NCI-H1105 (cell line): ENCODE measurements around the gene POTEJ.
"Not testable (repeated sequence)": the region's sequence is repeated elsewhere in the genome, so short reads cannot be mapped to it uniquely, and the experiment has no call there.

Experiments used
- DNase-seq: peaks from one replicate; lab custom pipeline; 2025; lab: John Stamatoyannopoulos, UW

POTEJ gene

DNA sequence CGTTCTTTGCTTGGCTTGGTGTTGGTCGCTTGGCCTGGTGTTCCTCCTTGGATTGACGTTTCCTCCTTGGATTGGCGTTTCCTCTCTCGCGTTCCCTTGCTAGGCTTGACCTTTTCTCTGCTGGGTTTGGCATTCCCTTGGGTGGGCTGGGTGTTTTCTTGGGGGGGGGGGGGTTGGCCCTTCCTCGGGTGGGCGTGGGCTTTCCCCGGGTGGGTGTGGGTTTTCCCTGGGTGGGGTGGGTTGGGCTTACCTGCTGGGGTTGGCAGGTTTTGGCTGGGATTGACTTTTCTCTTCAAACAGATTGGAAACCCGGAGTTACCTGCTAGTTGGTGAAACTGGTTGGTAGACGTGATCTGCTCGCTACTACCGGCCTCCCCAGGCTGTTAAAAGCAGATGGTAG, at the start of gene POTEJ:
POTEJ (plus strand) TSS at position 301 of the 400 bp plus-strand sequence; CDS start at position 394, 93 bp downstream.
- DNase-seq, result not testable (repeated sequence)

- DNase-seq, result not testable (repeated sequence)
Observed at GRCh38 chr2:130566165-130566564, 45.1 kb upstream of the POTEJ start.

GRCh38 chr2:130571929-130572328, 39.3 kb upstream of the POTEJ start:
- DNase-seq, result not testable (repeated sequence)

DNA sequence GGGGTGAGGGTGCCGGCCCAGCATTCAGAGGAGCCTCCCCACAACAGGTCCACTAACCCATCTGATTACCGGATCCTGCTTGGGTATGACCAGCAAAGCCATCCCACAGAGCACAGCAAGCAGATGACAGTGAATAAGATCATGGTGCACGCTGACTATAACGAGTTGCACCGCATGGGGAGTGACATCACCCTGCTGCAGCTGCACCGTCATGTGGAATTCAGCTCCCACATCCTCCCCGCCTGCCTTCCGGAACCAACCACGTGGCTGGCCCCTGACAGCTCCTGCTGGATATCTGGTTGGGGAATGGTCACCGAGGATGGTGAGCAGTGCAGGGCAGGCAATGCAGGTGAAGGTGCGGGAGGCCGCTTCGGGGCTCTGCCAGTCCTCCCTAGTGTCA, 37.0 kb upstream of the POTEJ start:
- DNase-seq, result not testable (repeated sequence)

GRCh38 chr2:130576209-130576784, 34.9 kb upstream of the POTEJ start:
- DNase-seq, result not testable (repeated sequence)

DNA sequence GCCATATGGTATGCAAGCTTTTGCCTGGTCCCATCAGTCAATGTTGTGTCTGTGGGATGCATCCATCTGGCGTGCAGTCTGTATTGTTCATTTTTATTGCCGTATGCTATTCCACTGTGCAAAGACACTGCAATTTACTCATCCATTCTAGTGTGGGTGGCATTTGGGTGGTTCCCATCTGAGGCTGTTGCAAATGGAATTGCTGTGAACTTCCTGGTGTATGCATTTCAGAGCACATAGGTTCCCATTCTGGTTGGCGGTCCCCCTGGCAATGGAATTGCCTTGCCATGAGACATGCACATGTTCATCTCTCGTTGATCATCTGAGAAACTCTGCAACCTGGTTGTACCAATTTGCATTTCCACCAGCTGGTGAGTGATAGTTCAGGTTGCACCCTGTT, 33.7 kb upstream of the POTEJ start:
- DNase-seq, result not testable (repeated sequence)

DNA sequence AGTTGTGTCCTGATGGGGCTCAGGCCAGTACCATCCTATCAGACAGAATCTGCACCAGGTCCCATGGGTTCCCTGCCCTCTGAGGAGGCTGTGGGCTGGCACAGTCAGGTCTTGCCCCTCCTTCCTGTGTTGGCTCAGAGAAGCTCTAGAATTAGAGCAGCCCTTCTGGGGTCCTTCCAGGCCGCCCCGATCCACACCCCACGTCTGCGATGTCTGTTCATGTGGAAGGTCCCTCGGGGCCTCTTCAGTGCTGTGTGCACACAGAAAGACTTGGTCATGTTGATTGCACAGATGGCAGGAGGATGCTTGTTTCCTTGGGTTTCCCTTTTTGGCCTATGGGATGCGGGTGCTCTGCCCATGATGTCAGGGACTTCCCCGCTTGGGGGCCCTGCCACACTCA, 32.1 kb upstream of the POTEJ start:
- not testable (repeated sequence) for DNase-seq

DNA sequence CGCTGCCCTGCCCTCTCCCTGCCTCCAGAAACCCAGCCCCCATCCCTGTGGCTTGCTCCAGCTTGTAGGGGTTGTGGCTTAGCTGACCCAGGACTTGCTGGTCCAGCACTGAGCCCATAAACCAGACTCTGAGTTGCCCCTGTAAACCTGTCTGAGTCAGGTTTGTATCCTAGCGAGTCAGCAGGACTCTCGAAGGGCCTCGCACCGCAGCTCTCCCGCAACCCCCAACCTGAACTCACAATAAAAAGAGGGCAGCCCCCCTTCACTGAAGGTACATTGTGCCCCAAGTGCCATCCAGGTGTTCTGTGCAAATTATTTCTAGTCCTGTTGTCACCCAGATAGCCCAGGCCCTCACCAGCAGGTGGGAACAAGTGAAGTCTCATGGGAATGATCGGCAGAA, 29.7 kb upstream of the POTEJ start:
- DNase-seq, result not testable (repeated sequence)

- DNase-seq, result not testable (repeated sequence)
Observed at GRCh38 chr2:130582970-130583369, 28.3 kb upstream of the POTEJ start.

GRCh38 chr2:130583582-130583981, 27.7 kb upstream of the POTEJ start:
- not testable (repeated sequence) for DNase-seq

DNA sequence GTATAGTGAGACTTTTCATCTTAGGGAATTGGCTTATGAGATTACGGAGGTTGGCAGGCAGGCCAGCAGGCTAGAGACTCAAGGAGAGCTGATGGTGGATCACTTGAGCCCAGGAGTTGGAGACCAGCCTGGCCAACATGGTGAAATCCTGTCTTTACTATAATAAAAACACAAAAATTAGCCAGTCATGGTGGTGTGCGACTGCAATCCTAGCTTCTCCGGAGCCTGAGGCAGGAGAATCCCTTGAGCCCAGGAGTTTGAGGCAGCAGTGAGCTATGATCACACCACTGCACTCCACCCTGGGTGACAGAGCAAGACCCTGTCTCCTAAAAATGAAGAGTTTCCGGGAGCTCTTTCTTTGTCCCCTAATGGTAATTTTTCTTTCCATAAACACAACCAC, 26.5 kb upstream of the POTEJ start:
- DNase-seq, result not testable (repeated sequence)

DNA sequence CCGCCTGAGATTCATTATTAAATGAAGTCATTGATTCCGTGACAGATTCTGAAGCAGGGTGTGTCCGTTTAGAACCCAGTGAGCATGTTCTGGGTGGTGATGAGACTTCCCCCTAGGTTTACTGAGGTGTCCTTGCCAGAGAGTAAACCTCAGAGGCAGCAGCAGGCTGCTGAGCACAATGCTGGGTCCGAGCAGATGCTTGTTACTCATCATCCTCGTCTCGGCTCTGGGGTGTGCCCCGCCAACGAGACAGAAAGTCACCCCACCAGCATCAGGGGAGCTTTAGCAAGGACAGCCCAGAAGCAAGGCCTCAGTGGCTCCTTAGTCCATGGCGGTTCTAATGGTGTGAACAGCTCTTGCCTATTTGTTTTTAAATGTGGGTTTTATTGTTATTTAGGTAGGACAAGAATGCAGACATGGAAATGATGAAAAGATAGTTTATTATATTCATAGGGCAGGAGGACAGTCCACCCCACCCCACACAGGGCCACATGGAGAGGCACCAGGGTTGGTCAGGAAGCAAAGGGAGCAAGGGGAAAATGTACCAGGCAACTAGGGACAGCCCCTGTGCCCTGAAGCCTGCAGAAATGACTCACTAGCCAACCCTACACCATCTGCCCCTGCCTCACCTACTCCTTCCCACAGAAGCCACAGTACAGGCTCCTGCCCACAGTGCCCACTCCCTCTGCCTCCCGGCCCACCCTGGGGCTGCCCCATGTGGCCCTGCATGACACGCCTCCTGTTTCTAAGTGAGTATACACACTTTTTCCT, 22.4 kb upstream of the POTEJ start:
- not testable (repeated sequence) for DNase-seq

DNA sequence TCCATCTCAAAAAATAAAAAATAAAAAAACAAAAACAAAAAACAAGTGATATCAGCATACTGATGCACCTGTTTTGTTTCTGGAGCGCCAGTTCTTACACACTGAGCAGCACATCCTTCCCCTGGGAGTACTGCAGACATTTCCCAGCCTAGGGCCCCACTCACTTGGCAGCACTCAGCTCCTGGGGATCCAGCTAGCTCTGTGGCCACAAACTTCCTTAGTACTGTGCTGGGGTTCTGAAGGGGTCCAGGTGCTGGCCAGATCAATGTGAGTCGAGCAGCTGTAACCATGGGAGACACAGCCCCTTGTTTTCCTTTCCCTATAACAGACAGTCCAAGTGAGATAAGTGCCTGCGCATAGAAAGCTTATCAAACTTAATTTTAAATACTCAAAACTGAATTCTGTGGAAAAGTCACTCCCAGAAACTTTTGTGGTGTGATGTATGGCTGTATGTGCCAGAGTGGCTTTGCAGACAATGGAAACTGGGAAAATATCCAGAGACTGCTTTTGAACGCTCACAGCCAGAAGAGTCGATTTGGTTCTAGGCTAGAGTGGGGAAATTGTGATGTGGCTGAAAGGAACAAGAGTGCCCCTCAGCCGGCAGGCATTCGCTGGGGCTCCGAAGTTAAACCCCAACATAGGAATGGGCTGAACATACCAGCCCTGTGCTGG, 20.9 kb upstream of the POTEJ start:
- not testable (repeated sequence) for DNase-seq

- not testable (repeated sequence) for DNase-seq
Observed at GRCh38 chr2:130590842-130591359, 20.3 kb upstream of the POTEJ start.

- DNase-seq, result not testable (repeated sequence)
Observed at GRCh38 chr2:130592791-130593414, 18.3 kb upstream of the POTEJ start.

- DNase-seq, result not testable (repeated sequence)
Observed at GRCh38 chr2:130594011-130594410, 17.2 kb upstream of the POTEJ start.

DNA sequence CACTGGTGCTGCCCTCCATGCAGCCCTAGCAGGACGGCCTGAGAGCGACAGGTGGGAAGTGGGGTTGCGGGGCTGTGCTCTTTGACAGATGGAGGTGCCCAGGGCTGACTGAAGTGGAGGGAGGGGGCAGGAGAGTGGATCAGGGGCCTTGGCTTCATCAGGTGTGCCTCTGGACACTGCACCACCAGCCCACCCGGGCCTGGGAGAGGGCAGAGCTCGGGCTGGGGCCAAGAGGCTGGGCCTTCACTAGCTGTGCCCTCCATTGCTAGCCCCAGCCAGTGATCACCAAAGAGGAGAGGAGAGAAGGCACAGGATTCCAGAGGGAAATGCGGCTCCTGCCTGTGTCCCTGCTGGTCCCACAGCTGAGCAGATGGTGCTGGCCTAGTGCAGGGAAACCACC, 14.5 kb upstream of the POTEJ start:
- not testable (repeated sequence) for DNase-seq

GRCh38 chr2:130597994-130598393, 13.2 kb upstream of the POTEJ start:
- not testable (repeated sequence) for DNase-seq

GRCh38 chr2:130598463-130598862, 12.8 kb upstream of the POTEJ start:
- not testable (repeated sequence) for DNase-seq

- not testable (repeated sequence) for DNase-seq
Observed at GRCh38 chr2:130599393-130599792, 11.8 kb upstream of the POTEJ start, which contains the start of gene CFC1. Gene CFC1, minus strand, starts transcription at chr2:130599575. Its CDS starts 288 bp downstream, at chr2:130599287.

- not testable (repeated sequence) for DNase-seq
Observed at GRCh38 chr2:130599926-130600325, 11.3 kb upstream of the POTEJ start.
